NCI-H1417 (cell line): ENCODE measurements around the gene PRM1.
"Not testable (repeated sequence)": the region's sequence is repeated elsewhere in the genome, so short reads cannot be mapped to it uniquely, and the experiment has no call there.

ENCODE experiments used
- DNase-seq, 3 experiments: peaks; one replicate each; lab custom pipeline; 2025; lab: John Stamatoyannopoulos, UW

The PRM1 gene

GRCh38 chr16:11314309-11314894 lies 33.3 kb upstream of the PRM1 start:
- no peak for DNase-seq

DNA sequence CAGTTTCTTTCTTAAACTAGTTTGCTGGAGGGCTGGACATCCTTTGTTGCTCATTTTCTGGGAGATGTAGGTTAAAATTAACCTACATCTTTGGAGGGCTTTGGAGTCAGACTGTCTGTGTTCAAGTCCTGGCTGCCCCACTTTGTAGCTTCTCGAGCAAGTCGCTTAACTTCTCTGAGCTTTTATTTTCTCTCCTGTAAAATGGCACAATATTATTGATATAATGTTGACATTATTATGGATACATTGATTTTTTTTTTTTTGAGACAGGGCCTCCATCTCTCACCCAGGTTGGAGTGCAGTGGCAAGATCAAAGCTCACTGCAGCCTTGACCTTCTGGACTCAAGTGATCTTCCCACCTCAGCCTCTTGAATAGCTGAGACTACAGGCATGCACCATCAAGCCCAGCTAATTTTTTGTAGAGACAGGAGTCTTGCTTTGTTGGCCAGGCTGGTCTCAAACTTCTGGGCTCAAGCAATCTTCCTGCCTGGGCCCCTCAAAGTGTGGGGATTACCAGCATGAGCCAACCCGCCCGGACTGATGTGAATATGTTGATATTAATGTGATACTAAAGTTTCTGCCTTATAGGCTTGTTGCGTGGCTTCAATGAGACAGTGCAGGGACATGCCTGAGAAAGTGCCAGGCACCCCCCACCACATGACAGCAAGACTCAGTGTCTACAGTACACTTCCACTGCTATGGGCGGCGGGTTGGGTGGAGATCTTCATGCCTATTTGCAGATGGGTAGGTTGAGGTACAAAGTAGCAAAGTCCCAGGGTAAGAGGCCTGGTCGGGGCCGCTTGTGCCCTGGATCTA lies 32.6 kb upstream of the PRM1 start:
- no peak for DNase-seq

DNA sequence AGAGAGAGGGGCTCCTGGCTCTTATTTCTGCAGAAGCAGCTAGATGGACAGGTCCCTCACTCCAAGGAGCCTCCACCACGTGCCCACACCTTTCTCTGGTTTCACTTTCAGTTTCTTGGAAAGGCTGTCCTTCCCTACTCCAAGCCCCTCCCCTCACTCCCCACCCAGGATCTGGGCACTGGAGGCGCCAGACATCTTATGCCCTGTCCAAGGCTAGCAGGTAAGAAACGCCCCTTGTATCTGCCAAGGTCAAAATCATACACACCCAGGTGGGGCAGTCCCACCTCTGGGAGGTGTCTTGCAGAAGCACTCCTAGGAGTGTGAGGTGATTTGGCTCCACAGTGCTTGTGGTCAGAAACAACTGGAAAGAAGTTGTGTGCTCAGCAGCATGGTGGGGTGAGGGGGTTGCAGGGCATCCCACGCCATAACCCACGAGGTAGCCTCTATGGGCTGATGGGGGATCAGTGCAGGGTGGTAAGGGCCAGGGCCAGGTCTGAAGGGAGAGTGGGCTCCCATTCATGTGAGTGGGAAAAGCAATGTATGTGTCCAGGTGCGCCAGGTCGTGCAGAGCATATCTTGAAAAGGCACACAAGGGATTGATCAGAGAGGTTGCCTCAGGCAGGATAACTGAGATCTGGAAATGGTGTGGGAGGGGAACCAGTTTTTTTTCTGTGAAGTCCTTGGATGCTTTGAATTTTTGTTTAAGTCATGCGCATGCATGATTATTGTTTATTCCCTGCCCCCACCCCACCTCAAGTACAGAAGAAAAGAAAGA lies 31.8 kb upstream of the PRM1 start:
- peak; percentile 16 to 42 (median 18) for DNase-seq

DNA sequence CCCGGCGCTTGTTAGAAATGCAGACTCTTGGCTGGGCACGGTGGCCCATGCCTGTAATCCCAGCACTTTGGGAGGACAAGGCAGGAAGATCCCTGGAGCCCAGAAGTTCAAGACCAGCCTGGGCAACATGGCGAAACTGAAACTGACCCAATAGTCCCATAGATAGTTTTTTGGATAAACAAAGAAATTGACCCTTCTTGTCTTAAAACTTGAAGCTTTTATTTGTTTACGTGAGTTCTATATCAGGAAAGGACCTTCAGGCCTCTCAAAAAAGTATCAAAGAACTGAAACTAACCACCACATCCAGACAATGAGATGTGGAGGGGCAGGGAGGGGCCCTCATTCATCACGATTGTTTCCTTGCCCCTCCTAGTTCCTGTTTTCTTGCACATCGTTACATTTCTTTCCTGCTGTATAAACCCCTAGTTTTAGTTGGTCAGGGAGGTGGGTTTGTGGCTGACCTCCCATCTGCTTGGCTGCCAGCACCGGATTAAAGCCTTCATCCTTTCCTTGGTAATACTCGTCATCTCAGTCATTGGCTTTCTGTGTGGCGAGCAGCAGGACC lies 29.9 kb upstream of the PRM1 start:
- no peak for DNase-seq

- DNase-seq: no peak
These were observed 29.5 kb upstream of the PRM1 start for GRCh38 chr16:11310634-11310977.

GRCh38 chr16:11309895-11310633 lies 28.9 kb upstream of the PRM1 start:
- peak in 1 of 3 experiments; percentile 6 for DNase-seq

GRCh38 chr16:11308493-11309283 lies 27.6 kb upstream of the PRM1 start:
- peak in 1 of 3 experiments; percentile 62 for DNase-seq

- no peak for DNase-seq
These were observed 26.7 kb upstream of the PRM1 start for GRCh38 chr16:11307639-11308492.

DNA sequence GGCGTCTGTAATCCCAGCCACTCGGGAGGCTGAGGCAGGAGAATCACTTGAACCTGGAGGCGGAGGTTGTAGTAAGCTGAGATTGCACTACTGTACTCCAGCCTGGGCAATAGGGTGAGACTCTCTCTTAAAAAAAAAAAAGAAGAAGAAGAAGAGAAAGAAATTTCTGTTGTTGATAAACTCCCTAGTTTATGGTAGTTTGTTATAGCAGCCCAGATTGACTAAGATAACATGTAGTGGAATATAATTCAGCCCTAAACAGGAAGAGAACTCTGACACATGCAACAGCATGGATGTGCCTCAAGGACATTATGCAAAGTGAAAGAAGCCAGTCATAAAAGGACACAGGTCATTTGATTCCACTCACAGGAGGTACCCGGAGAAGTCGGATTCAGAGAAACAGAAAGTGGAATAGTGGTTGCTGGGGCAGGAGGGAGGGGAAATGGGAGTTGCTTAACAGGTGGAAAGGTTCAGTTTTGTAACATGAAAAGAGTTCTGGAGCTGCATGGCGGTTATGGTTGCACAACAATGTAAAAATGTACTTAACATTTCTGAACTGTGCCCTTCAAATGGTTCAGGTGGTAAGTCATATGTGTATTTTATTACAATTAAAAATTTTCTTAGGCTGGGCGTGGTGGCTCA lies 26.0 kb upstream of the PRM1 start:
- no peak for DNase-seq

DNA sequence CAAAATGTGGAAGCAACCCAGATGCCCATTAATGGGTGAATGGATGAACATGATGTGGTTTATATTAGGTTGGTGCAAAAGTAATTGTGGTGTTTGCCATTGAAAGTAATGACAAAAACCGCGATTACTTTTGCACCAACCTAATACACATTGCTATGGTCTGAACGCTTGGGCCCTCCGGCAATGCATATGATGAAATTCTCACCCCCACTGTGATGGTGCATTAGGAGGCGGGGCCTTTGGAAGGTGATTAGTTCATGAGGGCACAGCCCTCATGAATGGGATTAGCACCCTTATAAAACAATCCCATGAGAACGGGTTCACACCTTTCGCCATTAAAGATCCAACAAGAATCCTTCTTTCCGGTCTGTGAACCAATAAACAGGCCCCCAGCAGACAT lies 25.3 kb upstream of the PRM1 start:
- no peak for DNase-seq

- DNase-seq: peak in 2 of 3 experiments; percentile 39 to 40
These were observed 22.4 kb upstream of the PRM1 start for GRCh38 chr16:11303405-11304138.

- peak; percentile 6 to 73 (median 69) for DNase-seq
These were observed 21.8 kb upstream of the PRM1 start for GRCh38 chr16:11302977-11303376.

GRCh38 chr16:11301645-11302501 lies 20.7 kb upstream of the PRM1 start:
- no peak for DNase-seq

DNA sequence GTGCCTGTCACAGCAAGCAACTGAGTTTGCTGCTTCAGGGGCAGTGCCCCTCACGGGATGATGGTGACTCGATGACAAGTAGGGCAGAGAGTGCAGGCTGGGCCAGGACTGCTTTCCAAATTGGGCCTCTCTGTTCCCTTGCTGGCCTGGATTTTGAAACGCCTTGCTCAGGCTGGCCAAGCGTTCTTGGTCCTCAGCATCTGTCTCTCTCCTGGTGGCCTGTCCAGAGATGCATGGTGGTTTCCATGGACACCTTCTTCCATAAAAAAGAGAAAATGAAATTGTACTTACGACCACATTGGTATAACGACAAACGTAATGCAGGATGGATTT lies 19.4 kb upstream of the PRM1 start:
- no peak for DNase-seq

GRCh38 chr16:11299865-11300559 lies 18.9 kb upstream of the PRM1 start:
- DNase-seq: no peak

DNA sequence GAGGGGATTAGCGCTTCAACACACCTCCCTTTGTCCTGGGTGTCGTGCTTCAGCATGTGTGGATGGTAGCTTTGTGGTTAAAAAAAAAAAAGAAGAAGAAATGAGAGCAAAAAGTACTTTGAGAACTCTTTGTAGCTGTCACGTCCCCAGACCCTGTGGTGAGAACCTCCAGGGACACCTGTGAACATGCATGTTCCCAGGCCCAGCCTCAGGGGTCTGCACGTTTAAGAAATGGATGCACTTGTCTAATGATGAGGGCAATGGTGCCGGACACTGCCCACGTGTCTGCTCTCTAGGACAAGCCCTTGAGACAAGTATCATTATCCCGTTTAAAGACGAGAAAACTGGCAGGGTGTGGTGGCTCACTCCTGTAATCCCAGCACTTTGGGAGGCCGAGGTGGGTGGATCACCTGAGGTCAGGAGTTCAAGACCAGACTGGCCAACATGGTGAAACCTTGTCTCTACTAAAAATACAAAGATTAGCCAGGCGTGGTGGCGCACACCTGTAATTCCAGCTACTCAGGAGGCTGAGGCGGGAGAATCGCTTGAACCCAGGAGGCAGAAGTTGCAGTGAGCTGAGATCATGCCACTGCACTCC lies 17.9 kb upstream of the PRM1 start:
- DNase-seq: not testable (repeated sequence)
